T-helper 2 cell (primary cell): ENCODE results near the gene NTM.

Experiments used
- DNase-seq, 5 experiments: peaks; one replicate each; pipeline versions ENCODE4 v3.0.0 to v3.0.0-alpha.2; 2012 to 2022

The NTM gene

DNA sequence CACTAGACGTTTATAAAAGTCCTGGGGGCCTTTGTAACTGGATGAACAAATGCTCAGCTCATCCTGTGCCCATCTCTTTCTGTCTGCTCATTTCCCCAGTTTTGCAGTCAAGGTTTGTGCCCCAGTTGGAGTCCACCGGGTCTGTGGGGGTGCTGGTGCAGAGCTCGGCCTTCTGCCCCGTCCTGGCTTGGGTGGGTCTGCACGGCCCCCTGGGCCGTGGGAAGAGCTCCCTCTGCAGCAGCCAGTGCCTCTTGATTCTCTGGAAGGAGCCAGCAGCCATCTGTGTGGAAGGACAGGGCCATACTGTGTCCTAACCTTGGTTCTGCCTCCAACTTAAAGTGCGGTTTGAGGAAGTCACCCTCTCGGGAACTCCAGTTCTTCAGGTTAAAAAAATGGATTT, 140.2 kb downstream of the NTM start:
- DNase-seq: no peak

DNA sequence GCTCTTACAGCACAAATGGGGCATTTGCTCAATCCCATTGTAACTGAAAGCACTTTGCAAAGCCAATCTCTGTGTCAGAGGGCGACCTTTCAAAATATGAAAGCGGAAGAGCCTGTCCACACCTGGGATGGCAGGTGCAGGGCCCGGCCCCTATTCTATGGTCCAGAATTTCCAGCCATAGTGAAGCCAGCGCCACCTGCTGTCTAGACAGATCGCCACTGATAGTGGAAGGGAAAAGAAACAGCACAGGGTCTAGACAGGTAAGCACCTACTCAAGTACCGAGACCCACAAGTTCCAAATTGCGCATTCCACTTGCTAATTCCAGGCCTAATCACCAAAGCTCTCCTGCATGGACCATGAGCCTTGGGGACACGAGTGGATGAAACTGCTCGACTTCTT, 141.4 kb downstream of the NTM start:
- DNase-seq: no peak

DNA sequence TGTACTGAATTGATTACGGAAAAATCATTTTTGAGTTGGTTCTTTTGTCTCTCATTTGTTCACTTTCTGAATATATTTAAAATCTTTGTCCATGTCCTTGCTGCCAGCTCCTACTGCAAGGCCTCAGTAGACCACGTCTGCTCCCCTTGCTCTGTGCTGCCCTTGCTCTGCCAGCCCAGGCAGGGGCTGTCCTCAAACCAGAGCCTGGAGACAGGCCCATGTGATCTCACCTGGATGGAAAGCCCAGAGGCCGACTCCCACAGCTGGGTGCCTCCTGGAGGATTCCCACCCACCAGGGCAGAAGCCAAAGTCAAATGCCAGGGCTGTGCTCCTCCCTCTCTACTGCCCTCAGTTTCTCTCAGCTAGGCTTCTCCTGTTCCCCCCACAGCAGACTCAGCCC, 141.8 kb downstream of the NTM start:
- no peak for DNase-seq

DNA sequence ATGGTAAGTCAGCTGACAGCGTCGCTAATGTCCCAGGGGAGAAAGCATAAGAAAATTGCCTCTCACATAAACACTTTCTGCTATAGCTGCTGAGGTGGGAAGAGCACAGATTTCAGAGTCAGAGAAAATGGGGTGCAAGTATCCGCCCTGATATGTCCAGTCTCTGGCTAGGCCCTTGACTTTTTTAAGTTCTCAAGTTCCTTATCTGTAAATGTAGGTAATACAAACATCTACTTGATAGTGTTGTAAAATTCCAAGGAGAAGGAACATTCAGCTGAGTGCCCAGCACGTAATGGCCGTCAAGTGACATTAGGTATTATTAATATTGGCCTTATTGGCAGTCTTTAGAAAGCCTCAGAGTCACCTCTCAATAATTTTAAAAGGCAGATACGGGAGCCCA, 143.6 kb downstream of the NTM start:
- DNase-seq: no peak

DNA sequence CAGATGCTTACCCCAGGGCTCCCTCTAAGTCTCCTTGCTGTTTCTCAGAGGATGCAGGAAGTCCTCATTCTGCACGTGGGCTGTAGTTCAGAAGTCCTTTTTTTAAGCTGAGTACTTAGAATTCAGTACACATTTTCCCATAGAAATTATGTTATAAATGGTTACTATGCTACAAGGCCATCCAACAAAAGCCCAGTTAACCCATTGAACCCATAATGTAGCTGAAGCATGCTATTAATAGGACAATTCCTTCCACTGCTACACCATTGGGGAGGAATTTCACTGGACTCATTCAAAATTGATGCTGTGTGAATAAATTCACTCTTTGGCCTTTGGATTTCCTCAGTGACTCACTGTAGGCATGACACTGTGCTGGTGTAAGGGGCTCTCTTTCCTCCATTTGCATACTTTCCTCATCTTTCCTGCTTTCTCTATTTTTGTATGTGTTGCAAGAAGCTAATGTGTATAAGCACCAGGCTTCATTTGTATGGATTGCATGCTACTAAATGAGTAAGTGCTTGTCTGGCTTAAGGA, 148.0 kb downstream of the NTM start:
- DNase-seq: no peak

DNA sequence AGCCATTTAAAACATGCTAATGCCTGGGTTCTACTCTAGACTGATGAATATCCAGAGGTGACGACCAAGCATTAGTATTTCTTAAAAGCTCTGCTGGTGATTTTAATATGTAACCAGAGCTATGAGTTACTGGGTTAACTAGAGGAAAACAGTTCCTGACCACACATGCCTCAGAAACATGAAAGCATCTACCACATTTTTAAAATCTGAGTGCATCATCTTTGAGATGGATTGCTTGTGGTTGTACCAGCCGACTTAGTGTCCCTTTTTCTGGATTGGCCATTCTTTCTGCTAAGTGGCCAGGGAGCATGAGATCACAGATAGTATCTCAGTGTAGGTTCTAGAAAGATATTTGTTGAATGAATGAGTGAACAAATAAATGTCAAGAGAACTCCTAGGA, 152.4 kb downstream of the NTM start:
- no peak for DNase-seq

DNA sequence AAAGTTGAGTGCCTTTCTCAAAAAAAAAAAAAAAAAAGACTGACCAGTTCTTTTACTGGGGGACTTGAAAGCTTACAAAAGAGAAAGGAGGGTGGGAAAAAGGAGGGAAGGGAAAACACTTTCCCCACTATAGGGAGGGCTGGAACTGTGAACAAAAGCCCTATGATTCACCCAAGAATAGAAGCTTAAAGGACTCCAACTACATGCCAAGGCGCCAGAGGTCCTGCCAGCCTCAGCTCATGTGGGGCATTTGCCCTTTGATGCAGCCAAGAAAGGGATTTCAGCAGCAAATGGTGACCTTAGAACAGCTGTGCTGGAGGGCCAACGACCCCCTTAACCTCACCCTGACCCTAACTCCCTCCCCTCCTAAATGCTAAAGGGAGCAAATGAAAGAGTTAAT, 160.0 kb downstream of the NTM start:
- DNase-seq: no peak

DNA sequence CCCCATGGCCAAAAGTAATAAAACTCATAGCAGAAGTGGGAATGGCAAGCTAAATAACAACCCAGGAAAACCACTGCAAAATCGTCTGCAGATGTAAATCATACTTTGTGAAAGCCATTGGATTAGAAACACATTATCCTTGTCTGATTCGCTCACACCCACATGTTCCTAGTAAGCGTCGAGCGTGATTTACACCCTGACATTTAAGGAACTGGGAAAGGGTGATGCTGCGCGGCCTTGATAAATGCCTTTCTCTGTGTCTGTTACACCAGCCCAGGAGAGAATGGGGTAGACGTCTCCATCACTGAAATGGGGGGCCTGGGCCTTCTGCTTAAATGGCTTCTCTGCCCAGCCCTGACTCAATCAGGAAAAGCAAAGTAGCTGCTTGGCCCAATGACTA, 162.7 kb downstream of the NTM start:
- DNase-seq: no peak

DNA sequence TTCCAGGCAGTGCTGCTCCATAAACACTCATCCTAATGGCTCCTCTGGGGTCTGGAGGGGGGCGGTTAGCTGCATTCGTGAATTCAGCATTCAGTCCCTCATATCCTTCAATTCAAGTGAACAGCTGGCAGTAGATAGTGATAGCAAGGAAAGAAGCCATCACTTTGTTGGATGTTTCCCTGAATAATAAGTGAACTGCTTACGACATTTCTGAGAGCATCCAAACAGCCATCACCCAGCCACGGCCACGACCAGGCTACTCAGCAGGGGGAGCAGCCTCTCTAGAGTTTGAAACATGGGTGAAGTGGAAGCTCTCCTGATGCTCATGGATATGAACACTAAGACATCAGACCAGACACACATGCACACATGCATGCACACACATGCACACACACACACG, 163.6 kb downstream of the NTM start:
- DNase-seq: no peak

DNA sequence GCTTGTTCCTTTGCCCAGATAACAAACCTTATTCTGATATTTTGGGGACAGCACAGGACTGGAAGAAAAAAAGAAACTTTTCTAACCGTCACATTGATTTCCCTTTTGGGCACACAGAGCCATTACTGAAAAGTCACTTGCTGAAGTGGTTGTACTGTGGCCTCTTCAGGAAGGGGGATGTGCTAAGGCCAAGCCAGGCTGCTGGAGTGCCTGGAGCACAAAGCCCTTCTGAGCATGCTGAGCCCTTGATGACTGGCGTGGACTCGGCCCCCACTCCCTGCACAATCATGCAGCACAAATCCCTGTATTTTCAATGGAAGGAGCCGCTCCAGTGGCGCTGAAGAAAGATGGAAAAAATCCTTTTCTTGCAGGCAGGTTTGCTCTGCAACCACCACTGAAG, 164.2 kb downstream of the NTM start:
- DNase-seq: no peak

DNA sequence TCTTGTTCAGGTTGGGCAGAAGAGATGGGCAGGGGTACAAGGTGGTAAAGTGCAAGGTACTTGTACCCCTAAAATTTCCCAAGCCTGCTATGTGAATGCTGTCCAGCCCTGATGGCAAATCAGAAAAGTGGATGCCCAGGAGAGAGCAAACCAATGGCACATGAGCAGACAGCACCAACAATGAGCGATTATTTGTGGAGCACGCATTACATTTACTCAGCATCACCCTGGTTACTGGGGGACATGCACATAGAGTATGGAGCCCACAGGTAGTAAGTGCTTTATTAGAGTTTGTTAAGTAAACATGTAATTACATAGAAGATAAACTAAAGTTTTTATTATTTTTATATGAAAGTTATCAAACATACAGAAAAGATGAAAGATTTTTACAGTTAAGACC, 165.7 kb downstream of the NTM start:
- DNase-seq: no peak

DNA sequence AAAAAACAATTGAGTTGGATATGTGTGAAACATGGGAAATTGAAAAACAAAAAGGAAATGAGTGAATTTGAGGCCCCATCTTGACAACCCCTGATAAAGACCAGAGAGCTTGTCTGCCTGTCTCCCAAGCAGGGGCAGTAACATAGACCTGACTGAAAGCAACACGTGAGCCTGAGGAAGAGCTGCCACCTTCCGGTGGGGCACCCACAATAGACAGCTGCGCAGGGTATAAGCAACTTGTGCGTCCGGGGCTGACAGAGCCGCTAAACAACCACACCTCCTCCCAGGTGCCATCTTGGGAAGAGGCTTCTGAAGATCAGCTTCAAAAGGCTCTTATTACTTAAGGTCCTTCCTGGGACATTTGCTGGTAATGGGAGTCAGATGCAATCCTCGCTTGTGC, 166.8 kb downstream of the NTM start:
- no peak for DNase-seq

DNA sequence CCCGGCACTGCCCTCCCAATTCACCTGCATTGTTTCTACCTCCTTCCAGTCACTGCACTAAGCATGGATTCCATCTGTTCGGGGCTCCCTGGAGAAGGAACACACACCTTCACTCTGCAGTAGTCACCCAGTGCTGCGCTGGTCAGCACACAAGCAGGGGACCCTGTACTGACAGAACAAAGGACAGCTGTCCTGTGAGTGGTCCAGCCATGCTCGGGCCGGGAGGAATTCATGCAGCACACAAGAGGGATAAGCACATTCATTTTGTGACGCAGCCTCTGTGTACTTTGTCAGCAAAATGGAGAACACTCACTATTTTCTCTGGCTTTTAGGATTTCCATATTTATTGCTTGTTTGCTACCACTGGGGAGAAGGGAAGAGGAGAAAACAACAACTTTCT, 167.3 kb downstream of the NTM start:
- no peak for DNase-seq

DNA sequence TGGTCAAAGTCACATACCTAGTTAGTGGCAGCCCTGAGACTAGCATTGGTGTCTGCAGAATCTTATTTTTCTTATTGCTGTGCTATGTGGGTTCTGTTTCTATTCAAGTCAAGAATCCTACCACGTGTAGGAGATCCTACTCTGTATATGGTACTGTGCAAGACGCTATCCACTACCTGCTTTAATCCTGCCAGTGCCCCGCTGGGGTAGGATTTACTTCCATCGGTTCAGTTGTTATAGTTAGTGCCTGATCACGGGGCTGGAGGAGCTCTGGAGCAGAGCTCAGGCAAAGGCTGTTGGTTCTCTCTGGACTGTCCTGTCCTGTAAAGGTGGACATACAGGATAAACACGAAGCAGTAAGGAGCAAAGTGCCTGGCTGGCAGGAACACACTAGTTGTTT, 167.9 kb downstream of the NTM start:
- DNase-seq: no peak

DNA sequence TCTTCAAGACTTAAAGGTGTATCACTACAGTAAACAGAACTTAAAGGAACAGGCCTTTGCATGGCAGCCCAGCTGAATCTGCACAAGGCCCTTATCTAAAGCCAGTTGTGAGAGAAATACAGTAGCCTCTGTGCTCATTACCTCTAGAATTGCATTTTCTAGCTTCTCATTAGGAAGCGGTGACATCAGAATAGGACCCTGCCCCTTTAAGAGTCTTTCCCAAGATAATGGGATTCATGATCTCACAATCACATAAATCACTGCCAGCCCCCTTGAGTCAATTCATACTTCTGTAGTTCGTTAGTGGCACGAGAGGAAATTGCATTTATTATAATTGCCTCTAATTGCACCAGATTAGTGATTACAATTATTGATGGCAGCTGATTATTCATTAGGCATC, 170.3 kb downstream of the NTM start:
- DNase-seq: no peak

DNA sequence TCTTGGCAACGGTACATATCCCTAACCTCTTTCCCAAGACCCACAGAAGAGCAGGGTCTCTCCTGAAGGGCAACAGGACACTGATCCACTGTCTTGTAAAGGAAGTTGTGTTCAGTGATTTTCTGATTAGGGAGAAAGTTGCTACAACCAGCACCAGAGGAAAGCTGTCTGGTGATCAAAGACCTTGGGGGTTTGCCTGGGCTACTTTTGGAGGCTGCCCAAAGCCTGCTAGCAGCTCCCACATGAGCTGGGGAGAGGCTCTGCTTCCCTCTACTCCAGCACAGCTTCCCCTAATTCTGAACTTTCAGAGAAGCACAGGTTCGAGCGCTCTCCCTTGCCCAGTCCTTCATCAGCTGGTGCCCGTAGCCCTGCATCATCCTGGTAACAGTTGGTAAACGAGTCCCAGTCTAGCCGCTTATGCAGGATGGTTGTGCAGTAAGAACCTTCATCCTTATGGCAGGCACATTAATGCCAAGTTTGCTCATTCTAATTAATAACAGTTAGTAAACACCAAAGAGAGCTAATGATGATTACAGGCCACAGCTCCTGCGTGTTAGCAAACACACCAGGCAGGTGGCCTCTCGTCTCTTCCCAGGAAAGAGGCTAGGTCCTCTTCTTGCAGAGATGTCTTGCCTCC, 173.1 kb downstream of the NTM start:
- no peak for DNase-seq

DNA sequence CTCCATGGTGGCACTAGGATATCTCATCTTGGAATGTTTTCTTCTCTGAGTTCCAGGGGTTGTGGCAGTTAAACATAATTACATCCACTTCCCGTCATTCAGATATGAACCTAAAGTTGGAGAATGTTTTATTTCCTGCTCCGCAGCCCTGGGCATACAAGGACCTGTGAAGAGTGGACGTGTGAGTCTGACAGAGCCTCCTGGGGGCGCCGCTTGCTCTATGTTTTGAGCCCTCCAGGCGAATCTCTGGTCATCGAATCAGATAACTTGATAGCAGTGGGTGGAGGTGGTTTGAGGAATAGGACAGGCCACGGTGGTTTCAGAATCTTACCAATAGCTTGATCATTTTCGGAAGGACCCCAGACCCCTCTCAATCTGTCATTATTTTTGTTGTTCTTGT, 174.2 kb downstream of the NTM start:
- no peak for DNase-seq

DNA sequence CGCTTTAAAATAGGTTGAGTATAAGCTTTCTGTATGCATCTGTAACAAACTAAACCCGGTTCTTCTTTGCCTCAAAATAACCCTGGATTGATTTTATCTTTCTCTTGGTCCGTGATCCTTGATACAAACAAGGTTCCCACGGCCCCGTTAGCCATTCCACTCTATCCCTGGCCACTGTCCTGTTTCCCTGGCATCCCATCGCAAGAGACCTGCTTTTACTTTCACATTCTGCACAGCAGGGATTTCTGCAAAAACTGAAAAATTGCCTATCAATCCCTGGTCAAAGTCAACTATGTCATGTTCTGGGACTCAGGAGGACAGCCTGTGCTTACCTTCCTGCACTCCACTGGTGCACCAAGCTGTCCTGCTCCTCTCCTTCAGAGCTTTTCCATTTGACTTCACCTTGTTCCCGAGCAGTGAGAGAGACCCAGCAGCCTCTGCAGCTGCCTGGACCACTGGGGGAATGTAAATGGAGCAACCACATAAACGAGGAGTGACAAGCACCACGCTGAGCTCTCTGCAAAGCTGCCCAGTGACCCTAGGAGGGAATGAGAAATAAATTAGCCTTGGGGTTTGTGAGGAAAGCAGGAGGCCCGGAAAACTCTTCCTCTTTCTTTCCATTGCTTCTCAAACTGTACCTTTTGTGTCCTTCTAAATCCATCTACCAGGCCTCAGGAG, 175.9 kb downstream of the NTM start:
- DNase-seq: no peak

DNA sequence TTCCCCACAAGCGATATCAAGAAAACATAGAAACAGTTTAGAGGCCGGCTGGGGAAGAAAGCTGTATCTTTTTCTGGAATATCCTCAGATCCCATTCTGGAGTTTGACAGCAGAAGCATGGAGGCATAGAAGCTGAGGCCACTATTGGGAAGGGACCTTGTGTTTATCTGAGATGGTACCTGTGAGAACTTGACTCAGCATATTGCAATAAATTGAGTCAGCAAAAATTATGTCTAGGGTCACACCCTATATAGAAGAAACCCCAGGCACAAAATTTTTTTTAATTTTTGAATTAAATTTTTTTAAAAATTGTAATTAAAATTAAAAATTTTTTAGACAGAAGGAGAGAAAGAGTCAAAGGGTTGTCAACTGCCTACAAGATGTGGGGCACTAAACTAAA, 178.7 kb downstream of the NTM start:
- no peak for DNase-seq

DNA sequence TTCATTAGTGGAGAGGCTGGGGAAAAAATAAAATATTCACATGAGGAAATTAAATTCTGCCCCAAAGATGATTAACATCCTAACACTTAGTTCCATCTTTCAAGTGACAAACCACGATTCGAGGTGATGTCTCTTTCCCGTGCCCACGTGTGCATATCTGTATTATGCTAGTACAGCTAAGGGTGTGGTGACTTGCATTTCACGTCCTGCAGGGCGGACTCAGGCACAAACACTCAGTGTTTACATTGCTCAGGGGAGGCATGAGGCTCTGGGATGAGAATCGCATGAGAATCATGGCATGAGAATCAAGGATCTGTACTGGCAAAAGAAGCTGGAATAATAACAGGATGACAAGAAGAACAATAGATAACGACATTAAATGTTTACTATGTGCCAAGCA, 179.4 kb downstream of the NTM start:
- no peak for DNase-seq

DNA sequence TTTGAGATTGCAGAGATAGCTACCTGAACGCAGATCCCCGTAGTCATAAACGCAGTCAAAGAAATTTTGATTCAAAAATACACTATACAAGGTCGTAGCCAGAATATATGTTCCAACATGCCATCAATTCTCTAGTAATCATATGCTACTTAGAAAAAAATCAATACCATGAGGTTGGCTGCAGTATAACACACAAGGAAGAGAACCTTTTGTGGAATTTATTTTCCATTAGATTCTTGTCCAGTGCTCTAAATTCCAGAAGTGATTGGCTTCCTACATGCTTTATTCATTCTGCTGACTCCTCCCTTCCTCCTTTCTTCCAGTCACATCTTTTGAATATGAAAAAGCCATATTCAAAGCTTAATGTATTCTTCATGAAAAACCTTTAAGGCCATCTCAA, 189.9 kb downstream of the NTM start:
- DNase-seq: no peak

DNA sequence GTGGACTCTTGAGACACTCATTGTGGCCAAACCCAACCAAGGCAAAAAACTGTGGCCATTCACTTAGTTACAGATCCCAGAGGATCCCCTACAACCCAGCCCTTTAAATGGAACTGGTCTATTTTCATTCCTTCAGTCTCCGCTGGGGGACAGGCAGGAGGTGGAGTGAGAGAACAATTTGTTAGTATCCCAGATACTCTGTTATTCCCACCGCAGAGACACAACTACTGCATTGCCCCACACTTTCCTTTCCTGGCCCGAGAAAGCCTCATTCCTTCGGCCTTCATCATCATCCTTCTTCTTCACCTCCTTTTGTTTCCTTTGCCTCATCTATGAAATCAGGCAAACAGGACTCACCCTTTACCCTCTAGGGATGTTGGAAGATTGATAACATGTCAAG, 191.1 kb downstream of the NTM start:
- DNase-seq: no peak

DNA sequence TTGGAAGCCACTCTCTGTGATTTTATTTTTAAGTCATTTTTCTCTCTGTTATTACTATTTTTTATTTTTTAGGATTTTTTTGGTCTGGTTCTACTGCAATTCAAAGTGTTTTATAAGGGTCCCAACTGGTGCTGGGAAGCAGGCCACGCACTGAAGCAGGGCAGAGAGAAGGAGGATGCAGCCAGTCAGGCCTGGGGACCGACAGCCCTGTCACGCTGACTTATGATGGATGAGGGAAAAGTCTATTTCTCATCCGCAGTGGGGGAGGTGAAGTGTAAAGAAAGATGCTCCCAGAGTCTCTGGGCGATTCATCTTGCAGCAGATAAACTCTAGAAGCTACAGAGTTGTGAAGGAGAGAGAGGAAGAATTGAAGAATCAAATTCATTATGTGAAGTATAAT, 191.6 kb downstream of the NTM start:
- DNase-seq: no peak

DNA sequence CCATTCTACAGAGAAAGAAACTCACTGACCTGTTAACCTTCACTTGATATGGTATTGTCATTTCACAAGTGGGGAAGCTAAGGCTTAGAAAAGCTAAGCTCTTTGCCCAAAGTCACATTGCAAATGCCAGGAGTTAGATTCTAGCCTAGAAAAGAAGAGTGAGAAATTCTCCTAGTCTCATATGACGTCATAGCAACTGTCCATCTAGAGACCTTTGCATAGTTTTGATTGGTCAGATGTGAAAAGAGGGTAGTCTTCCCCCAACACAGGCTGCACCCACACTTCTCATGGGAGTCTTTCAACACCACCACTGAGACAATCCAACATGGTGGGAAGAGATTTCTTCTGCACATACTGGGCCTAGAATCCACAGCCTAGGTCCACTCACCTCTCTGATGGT, 197.9 kb downstream of the NTM start:
- DNase-seq: no peak

DNA sequence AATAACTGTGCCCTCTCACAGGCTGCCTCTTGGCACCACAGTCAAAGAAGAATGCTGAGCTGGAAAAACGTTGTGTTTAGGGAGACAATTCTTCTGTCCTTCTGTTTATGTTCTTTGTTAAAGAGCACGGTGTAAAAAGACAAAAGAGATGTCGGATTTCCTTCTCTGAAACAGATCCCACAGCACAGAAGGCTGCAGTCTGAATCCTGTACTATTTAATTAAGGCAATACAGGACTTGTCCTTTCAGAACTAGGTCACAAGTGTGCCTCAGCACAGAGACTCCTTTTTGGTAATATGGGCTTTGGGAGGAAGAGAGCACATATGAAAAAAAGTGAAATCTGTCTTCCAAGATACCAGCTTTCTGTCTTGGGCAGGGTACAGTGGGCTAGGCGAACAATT, 201.2 kb downstream of the NTM start:
- no peak for DNase-seq
